Measurements from ENCODE around the gene NR2E1. TPM values are rescaled to one million over a fixed set of nuclear protein-coding genes. Genes with fewer than 3 reads are reported as not detected.

Gene NR2E1
- total and polyA plus RNA-seq, 10 of the 15 experiments (the other 5 are each of a cell fraction or from before 2014, with no cell fraction given): not detected

DNA sequence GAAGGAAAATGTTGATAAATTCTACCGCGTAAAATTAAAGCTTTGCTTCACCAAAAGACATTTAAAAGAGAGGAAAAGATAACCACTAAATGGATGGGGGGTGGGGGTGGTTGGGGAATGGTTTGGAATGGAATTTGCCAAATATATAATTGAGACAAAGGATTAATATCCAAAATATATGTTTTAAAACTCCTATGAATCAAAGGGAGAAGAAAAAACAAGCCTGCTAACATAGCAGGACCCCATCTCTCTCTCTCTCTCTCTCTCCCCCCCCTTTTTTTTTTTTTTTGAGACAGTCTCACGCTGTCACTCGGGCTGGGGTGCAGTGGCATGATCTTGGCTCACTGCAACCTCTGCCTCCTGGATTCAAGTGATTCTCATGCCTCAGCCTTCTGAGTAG lies 13.4 kb upstream of the NR2E1 start (continued):
- TF ChIP-seq BMI1 (IDR thresholded peaks at IDR 0.05; ENCODE audit: borderline replicate concordance): no peak
- TF ChIP-seq SIX5 (IDR thresholded peaks at IDR 0.05; ENCODE audit: low read depth, low read length, severe bottlenecking): no peak
- no peak for TF ChIP-seq TCF7 (IDR thresholded peaks at IDR 0.05; ENCODE audit: borderline replicate concordance)
- no peak for TF ChIP-seq NFIC (IDR thresholded peaks at IDR 0.05; ENCODE audit: low read depth, low read length)

DNA sequence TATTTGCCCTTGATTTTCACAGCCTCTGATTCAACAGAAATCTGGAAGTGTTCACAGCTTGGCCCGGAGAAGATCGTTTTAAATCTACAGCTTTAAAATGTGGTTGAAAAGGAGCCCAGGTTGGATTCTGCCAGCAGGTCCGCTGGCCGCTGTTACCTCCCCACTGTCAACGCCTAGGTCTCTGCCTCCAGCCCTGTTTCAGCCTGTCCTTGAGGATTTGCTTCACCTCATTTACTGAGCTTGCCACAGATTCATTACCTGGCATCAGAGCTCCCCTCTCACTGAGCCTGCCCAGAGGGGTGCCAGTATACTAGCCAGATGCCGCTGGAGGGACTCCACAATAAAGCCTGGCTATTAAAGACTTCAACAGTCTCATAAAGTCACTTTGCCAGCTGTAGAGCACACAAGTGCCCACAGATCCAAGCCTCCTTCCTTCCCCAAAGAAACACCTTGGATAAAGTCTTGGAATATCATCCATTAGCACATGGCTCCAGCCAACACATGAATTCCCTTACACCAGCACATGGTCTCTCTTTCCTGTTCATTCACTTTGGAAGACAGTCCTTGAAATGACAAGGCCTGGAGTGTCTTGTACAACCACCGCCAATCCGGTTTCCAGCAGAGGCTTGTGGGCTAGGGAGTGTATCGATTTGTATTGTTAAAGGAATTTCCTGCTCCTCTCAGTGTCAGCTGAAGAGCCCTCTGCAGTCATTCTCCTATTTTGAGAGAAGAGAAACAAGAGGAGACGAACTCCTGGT lies 9.5 kb upstream of the NR2E1 start:
- no peak overlapping the region for H3K27ac ChIP-seq (ENCODE audit: control insufficient read depth, insufficient read depth)
- no peaks in the 10 kb centered on the region for H4K20me1 ChIP-seq (ENCODE audit: control insufficient read depth, insufficient read depth)
- H3K4me3 ChIP-seq: no peak overlapping the region
- H3K9ac ChIP-seq (ENCODE audit: control insufficient read depth, insufficient read depth, low read length): no peak overlapping the region
- peaks cover 11 to 42% of the 10 kb centered on the region in 2 experiments for H3K27me3 ChIP-seq (replicated peaks in 1 of 2; ENCODE audit: control insufficient read depth in 2 of 2, insufficient read depth in 2 of 2, low read length in 1 of 2)
- DNase-seq (ENCODE audit: low read depth, low spot score): no peak
- ChIA-PET RAD21 (ENCODE audit: unreplicated experiment) (no interaction called here), CTCF (no interaction called here), SMC1A (ENCODE audit: uncharacterized antibody, unreplicated experiment) (no interaction called here), POLR2A (no interaction called here)
- H3K79me2 ChIP-seq (ENCODE audit: control insufficient read depth, insufficient read depth, low read length): no peaks in the 10 kb centered on the region
- intact Hi-C loops (cut with micrococcal nuclease; ENCODE audit: unreplicated experiment) (no loop called here), in situ Hi-C loops (cut with MboI) (no loop called here)
- H3K4me1 ChIP-seq (ENCODE audit: control insufficient read depth, insufficient read depth, low read length): no peaks in the 10 kb centered on the region
- BruUV-seq (replicated peaks): no TSS peak
- no peak for ATAC-seq
- no peak overlapping the region for H3K4me2 ChIP-seq (ENCODE audit: control insufficient read depth, insufficient read depth)
- H2AFZ ChIP-seq (ENCODE audit: control insufficient read depth, low read depth, low read length): no peak overlapping the region
- no peaks in the 10 kb centered on the region for H3K36me3 ChIP-seq (ENCODE audit: control insufficient read depth in 2 of 2, insufficient read depth in 2 of 2, low read length in 1 of 2)
- no peaks in the 10 kb centered on the region for H3K9me3 ChIP-seq (replicated peaks; ENCODE audit: control insufficient read depth, insufficient read depth, low read length)
- FAIRE-seq: no peak
- 28% methylated on average over 10 of the region's 10 CpGs for WGBS (ENCODE audit: insufficient coverage, insufficient replicate concordance, low lambda C conversion rate, missing lambda C conversion rate)
- TF ChIP-seq NBN (IDR thresholded peaks at IDR 0.05) (no peak), TAF1 (IDR thresholded peaks at IDR 0.05; ENCODE audit: borderline replicate concordance, low read depth, low read length) (no peak), ZZZ3 (IDR thresholded peaks at IDR 0.05; ENCODE audit: control insufficient read depth, insufficient read length, low read depth) (no peak), FOXM1 (IDR thresholded peaks at IDR 0.05; ENCODE audit: low read depth, low read length) (no peak), ZNF274 (IDR thresholded peaks at IDR 0.05; ENCODE audit: insufficient read depth, insufficient read length) (no peak), SIX5 (IDR thresholded peaks at IDR 0.05; ENCODE audit: low read depth, low read length, severe bottlenecking) (no peak), SMARCA5 (IDR thresholded peaks at IDR 0.05) (no peak), SREBF2 (IDR thresholded peaks at IDR 0.05; ENCODE audit: low read length) (no peak), DPF2 (IDR thresholded peaks at IDR 0.05) (no peak), GATAD2B (conservative IDR thresholded peaks at IDR 0.05; ENCODE audit: low read depth) (no peak), ZNF207 (IDR thresholded peaks at IDR 0.05; ENCODE audit: borderline replicate concordance) (no peak)
- TF ChIP-seq, protein P1, sequence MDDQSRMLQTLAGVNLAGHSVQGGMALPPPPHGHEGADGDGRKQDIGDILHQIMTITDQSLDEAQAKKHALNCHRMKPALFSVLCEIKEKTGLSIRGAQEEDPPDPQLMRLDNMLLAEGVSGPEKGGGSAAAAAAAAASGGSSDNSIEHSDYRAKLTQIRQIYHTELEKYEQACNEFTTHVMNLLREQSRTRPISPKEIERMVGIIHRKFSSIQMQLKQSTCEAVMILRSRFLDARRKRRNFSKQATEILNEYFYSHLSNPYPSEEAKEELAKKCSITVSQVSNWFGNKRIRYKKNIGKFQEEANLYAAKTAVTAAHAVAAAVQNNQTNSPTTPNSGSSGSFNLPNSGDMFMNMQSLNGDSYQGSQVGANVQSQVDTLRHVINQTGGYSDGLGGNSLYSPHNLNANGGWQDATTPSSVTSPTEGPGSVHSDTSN (IDR thresholded peaks at IDR 0.05; ENCODE audit: insufficient replicate concordance, low read depth, low read length): no peak
- TF ChIP-seq, protein P2, sequence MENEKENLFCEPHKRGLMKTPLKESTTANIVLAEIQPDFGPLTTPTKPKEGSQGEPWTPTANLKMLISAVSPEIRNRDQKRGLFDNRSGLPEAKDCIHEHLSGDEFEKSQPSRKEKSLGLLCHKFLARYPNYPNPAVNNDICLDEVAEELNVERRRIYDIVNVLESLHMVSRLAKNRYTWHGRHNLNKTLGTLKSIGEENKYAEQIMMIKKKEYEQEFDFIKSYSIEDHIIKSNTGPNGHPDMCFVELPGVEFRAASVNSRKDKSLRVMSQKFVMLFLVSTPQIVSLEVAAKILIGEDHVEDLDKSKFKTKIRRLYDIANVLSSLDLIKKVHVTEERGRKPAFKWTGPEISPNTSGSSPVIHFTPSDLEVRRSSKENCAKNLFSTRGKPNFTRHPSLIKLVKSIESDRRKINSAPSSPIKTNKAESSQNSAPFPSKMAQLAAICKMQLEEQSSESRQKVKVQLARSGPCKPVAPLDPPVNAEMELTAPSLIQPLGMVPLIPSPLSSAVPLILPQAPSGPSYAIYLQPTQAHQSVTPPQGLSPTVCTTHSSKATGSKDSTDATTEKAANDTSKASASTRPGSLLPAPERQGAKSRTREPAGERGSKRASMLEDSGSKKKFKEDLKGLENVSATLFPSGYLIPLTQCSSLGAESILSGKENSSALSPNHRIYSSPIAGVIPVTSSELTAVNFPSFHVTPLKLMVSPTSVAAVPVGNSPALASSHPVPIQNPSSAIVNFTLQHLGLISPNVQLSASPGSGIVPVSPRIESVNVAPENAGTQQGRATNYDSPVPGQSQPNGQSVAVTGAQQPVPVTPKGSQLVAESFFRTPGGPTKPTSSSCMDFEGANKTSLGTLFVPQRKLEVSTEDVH (IDR thresholded peaks at IDR 0.05; ENCODE audit: low read depth, partially characterized antibody): no peak
- TF ChIP-seq, protein P3, sequence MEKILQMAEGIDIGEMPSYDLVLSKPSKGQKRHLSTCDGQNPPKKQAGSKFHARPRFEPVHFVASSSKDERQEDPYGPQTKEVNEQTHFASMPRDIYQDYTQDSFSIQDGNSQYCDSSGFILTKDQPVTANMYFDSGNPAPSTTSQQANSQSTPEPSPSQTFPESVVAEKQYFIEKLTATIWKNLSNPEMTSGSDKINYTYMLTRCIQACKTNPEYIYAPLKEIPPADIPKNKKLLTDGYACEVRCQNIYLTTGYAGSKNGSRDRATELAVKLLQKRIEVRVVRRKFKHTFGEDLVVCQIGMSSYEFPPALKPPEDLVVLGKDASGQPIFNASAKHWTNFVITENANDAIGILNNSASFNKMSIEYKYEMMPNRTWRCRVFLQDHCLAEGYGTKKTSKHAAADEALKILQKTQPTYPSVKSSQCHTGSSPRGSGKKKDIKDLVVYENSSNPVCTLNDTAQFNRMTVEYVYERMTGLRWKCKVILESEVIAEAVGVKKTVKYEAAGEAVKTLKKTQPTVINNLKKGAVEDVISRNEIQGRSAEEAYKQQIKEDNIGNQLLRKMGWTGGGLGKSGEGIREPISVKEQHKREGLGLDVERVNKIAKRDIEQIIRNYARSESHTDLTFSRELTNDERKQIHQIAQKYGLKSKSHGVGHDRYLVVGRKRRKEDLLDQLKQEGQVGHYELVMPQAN (conservative IDR thresholded peaks at IDR 0.05): no peak

Measured in GM12878 (cell line).